Muscle layer of duodenum (tissue), 2 donors: Measurements from ENCODE around the gene CHL1.

Experiments
- H3K27ac ChIP-seq: one replicate; pipeline ENCODE4 v1.7.0; 2013; ENCODE audit warnings: mild to moderate bottlenecking, low read length
- H3K27me3 ChIP-seq: one replicate; pipeline ENCODE4 v1.7.0; 2013; ENCODE audit warnings: low read depth, mild to moderate bottlenecking, control low read depth, low read length
- H3K36me3 ChIP-seq, 2 donors: one replicate each; pipeline ENCODE4 v1.7.0; 2013; ENCODE audit warnings: low read length in 2 of 2, control low read depth in 1 of 2, mild to moderate bottlenecking in 1 of 2; ENCODE audit not compliant: insufficient read depth in 2 of 2, control insufficient read depth in 1 of 2
- H3K4me1 ChIP-seq, 2 donors: one replicate each; pipeline ENCODE4 v1.7.0; 2013; ENCODE audit warnings: low read length in 2 of 2, mild to moderate bottlenecking in 2 of 2, control low read depth in 1 of 2, moderate library complexity in 1 of 2; ENCODE audit not compliant: insufficient read depth in 2 of 2, control insufficient read depth in 1 of 2
- H3K4me3 ChIP-seq, 2 donors: one replicate each; pipeline ENCODE4 v1.7.0; 2013; ENCODE audit warnings: low read length in 2 of 2, low read depth in 1 of 2, mild to moderate bottlenecking in 1 of 2
- H3K9me3 ChIP-seq, 2 donors: one replicate each; pipeline ENCODE4 v1.7.0; 2013; ENCODE audit warnings: low read length in 2 of 2, control low read depth in 1 of 2, mild to moderate bottlenecking in 1 of 2; ENCODE audit not compliant: control insufficient read depth in 1 of 2
- donor health status: healthy.

The CHL1 gene

DNA sequence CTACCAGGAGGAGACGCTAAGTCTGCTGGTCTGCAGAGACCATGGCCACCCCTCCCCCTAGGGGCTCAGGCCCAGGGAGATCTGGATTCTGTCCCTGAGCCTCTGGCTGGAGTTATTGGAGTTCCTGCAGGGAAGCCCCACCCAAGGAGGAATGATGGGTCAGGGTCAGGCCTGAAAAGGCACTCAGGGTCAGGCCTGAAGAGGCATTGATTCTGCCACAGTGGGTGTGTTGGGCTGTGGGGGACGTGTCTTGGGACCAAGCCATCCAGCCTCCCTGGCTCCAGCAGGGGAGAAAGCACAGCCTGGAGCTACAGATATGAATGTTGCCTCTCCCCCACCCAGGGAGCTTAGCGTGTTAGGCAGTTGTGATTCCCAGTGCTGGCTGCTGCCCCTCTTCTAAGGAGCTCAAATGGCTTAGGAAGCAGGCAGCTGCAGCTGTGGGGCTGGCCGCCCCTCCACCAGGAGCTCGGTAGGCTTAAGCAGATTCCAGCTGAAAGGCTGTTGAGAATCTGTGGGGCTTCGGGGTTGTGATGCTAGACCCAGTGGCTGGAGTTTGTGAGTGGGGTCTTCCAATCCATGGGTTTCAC is 176.7 kb downstream of the CHL1 start:
- H3K4me1 ChIP-seq, result no peaks in the 10 kb centered on the region
- no peak overlapping the region for H3K4me3 ChIP-seq
- H3K27me3 ChIP-seq, result no peaks in the 10 kb centered on the region
- H3K9me3 ChIP-seq, result no peaks in the 10 kb centered on the region
- H3K36me3 ChIP-seq, result no peaks in the 10 kb centered on the region
- H3K27ac ChIP-seq, result no peak overlapping the region

DNA sequence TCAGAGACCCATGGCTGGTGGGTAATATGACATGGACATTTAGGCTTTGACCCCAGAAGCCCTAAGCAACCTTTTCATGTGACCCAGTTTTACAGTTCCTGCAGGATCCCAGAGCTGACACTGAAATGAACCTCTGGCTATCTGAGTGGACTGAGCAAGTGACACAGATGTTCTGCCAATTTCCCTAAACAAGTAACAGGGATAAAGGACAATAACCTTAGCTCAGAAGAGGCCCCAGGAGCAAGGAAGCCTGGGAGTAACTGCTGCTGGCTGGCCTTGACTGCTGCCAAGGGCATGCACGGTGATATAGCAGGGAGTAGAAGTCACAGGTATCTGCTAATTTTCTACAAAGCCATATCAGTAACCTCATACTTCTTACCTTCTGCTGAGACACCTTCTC is 177.9 kb downstream of the CHL1 start:
- no peak overlapping the region for H3K27ac ChIP-seq

DNA sequence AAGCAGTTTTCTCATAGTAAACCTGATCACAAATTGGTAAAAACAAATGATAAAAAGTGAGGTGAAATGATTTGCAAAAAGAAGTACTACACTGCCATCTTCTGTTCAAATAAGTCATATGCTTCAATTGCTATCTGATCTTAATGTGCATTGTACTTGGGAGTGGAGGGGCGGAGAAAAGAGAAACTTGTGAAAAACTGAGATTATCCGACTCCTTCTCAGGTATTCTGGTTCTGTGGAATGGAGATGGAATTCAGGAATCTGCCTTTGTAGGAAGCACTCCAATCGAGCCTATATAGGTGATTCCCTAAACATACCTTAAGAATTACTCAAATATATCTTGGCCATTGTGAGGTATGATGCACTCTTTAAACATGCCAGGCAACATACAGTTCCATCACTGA is 180.6 kb downstream of the CHL1 start:
- H3K27me3 ChIP-seq, result no peaks in the 10 kb centered on the region
- no peak overlapping the region for H3K27ac ChIP-seq
- H3K36me3 ChIP-seq, result no peaks in the 10 kb centered on the region
- H3K4me1 ChIP-seq, result no peaks in the 10 kb centered on the region
- H3K9me3 ChIP-seq, result no peaks in the 10 kb centered on the region
- no peak overlapping the region for H3K4me3 ChIP-seq

More for the DNA sequence above, 177.9 kb downstream of the CHL1 start:
- no peak overlapping the region for H3K4me3 ChIP-seq
- no peaks in the 10 kb centered on the region for H3K36me3 ChIP-seq
- no peaks in the 10 kb centered on the region for H3K27me3 ChIP-seq
- H3K4me1 ChIP-seq, result no peaks in the 10 kb centered on the region
- H3K9me3 ChIP-seq, result no peaks in the 10 kb centered on the region

DNA sequence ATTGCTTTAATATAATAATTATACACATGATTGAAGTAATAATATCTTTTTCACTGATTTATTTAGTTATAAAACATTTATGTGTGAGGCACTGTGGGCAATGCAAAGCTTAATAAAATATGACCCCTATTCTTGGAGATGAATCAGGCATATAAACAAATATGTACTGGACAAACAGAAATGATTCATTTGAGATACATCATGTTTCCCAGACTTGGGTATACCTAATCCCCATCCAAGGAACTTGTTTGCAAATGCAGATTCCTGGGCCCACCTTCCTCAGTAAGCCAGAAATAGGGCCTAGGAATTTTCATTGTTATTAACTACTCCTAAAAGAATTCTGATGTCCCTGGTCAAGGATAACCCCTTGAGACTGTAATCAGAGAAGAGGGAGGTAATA is 184.2 kb downstream of the CHL1 start:
- Histone ChIP-seq H3K9me3 (no peaks in the 10 kb centered on the region), H3K27ac (no peak overlapping the region), H3K4me3 (no peak overlapping the region), H3K27me3 (no peaks in the 10 kb centered on the region), H3K36me3 (no peaks in the 10 kb centered on the region), H3K4me1 (no peaks in the 10 kb centered on the region)

DNA sequence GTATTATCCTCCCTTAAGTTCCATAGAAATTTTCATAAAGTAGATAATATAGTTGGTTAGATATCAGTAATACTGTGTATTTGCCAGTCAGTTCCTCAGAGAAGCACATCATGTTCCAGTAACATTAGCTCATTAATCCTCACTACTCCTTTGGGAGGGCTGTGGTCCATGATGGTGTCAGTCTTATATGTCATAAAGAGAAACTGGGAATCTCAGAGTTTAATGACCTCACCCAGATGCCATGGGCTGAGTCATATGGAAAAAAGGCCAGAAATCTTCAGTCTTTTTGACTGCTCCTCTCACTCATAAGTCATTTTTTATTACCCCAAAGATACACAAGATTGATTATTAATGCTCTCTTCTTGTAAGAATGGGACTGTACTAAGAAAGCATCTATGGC is 188.6 kb downstream of the CHL1 start:
- no peak overlapping the region for H3K27ac ChIP-seq
- no peaks in the 10 kb centered on the region for H3K4me1 ChIP-seq
- no peaks in the 10 kb centered on the region for H3K36me3 ChIP-seq
- no peak overlapping the region for H3K4me3 ChIP-seq
- no peaks in the 10 kb centered on the region for H3K9me3 ChIP-seq
- H3K27me3 ChIP-seq, result no peaks in the 10 kb centered on the region

DNA sequence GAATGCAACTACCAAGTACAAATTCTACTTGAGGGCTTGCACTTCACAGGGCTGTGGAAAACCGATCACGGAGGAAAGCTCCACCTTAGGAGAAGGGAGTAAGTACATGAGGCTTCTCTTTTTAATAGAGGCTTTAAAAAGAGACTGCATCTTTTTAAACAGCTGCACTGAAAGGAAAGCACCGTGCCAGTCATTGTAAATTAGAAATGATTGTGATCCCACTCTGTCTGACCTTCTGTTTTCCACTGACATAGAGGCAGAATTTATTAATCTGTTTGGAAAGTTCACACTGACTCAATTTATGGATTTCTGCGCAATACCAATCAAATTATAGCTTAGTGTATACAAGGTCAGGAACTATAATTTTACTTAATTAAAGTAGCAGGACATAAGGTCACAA is 198.2 kb downstream of the CHL1 start:
- Histone ChIP-seq H3K27me3 (no peaks in the 10 kb centered on the region), H3K9me3 (no peaks in the 10 kb centered on the region), H3K4me3 (no peak overlapping the region), H3K27ac (no peak overlapping the region), H3K36me3 (no peaks in the 10 kb centered on the region), H3K4me1 (no peaks in the 10 kb centered on the region)

DNA sequence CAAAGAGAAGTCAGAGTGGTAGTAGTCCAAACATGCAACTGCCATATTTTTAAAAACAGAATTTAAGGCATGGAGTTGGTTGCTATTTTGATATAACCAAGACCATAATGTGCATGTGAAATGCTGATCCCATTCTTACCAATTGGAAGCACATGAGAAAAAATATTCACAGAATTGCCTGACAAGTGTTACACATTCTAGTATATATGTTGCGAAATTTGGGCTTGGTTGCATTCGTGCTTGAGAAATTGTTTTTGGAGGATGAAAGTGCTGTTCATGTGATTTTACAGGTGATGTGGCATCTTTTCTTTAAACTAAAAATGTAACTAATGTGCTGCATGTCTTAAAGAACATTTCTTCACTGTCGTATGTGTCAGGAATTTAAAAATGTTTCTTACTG is 199.7 kb downstream of the CHL1 start:
- Histone ChIP-seq H3K36me3 (no peaks in the 10 kb centered on the region), H3K4me3 (no peak overlapping the region), H3K27ac (no peak overlapping the region), H3K27me3 (no peaks in the 10 kb centered on the region), H3K4me1 (no peaks in the 10 kb centered on the region), H3K9me3 (no peaks in the 10 kb centered on the region)

DNA sequence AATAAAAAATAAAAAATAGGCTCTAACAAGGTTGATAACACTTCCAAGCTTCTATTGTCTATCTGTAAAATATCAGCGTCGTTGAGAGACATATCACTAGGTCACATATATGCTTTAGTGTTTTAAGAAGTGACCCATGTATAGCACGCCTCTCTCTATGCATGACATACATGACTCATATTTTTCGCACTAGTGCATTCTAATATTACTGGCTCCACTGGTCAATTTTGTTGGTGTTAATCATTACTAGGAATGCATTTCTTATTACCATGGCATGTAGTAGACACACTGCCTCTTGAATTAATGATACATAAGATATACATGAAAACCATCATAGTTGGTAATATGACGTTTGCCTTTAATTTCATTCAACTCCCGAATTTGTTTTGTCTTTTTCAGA is 203.1 kb downstream of the CHL1 start:
- no peaks in the 10 kb centered on the region for H3K27me3 ChIP-seq
- H3K4me3 ChIP-seq, result no peak overlapping the region
- H3K9me3 ChIP-seq, result no peaks in the 10 kb centered on the region
- H3K27ac ChIP-seq, result no peak overlapping the region
- no peaks in the 10 kb centered on the region for H3K4me1 ChIP-seq
- no peaks in the 10 kb centered on the region for H3K36me3 ChIP-seq

DNA sequence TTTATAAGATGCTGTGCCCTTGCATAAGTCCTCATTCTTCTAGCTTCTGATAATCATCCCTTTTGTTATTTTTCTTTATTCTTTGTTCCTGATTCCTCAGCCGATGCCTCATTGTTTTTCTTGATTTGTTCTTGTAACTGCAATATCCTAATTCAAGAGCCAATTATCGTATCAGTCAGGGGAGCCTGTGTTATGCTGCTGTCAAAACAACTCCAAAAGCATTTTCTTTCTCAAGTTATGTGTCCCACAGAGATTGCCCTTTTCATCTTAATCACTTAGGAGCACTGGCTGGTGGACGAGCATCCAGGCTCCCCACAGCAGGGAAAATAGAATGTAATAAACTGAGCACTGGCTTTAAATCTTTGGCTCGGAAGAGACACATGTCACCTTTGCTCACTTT is 207.3 kb downstream of the CHL1 start:
- no peaks in the 10 kb centered on the region for H3K36me3 ChIP-seq
- H3K4me3 ChIP-seq, result no peak overlapping the region
- no peaks in the 10 kb centered on the region for H3K9me3 ChIP-seq
- H3K4me1 ChIP-seq, result no peaks in the 10 kb centered on the region
- no peak overlapping the region for H3K27ac ChIP-seq
- H3K27me3 ChIP-seq, result no peaks in the 10 kb centered on the region

DNA sequence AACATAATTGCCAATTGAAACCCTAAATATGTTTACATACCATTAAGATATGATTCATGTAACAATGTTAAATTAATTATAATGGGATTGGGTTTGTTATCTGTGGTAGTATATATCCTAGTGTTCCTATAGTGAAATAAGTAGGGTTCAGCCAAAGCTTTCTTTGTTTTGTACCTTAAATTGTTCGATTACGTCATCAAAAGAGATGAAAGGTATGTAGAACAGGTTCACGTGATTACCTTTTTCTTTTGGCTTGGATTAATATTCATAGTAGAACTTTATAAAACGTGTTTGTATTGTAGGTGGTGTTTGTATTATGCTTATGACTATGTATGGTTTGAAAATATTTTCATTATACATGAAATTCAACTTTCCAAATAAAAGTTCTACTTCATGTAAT is 212.4 kb downstream of the CHL1 start:
- H3K27ac ChIP-seq, result no peak overlapping the region
- H3K36me3 ChIP-seq, result no peaks in the 10 kb centered on the region
- H3K4me1 ChIP-seq, result no peaks in the 10 kb centered on the region
- no peak overlapping the region for H3K4me3 ChIP-seq
- H3K9me3 ChIP-seq, result no peaks in the 10 kb centered on the region
- H3K27me3 ChIP-seq, result no peaks in the 10 kb centered on the region

DNA sequence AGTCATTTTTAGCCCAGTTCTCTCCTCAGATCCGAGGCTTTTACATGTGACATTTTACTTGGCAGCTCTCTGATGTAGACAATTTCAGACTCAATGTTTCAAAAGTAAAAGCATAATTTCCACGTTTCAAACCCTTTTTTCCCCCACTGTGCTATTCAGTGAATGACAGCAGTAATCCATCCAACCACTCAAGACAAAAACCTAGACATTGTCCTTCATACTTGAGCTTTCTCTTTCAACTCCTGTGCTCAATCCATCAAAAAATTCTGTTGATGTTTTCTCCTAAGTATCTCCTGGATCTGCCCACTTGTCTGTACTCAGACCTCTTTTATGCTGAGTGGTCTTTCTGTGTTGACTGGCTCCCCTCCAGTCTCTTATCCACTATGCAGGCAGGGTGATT is 214.7 kb downstream of the CHL1 start:
- H3K27me3 ChIP-seq, result no peaks in the 10 kb centered on the region
- H3K9me3 ChIP-seq, result no peaks in the 10 kb centered on the region
- H3K36me3 ChIP-seq, result no peaks in the 10 kb centered on the region
- H3K4me3 ChIP-seq, result no peak overlapping the region
- no peaks in the 10 kb centered on the region for H3K4me1 ChIP-seq
- H3K27ac ChIP-seq, result no peak overlapping the region

DNA sequence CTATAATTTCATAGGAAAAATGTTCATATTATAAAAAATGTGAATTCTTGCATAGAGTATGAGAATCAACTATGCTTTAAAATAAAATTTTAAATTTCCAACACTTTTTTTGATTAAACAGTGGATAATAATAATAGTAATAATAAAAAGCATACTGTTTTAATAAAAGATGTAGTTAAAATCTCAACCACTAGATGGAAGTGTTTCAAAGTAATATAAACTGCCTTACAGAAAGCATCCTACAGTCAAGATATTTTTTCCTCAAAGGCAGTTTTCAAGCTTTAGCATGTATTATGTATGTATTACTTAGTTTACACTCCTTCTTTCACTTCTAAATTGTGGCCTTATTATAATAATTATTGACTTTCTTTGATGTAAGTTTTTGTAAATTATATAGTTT is 217.5 kb downstream of the CHL1 start:
- Histone ChIP-seq H3K27me3 (no peaks in the 10 kb centered on the region), H3K27ac (no peak overlapping the region), H3K4me1 (no peaks in the 10 kb centered on the region), H3K4me3 (no peak overlapping the region), H3K9me3 (no peaks in the 10 kb centered on the region), H3K36me3 (no peaks in the 10 kb centered on the region)
